Measurements from ENCODE around the gene SLC7A7. TPM values are rescaled to one million over a fixed set of nuclear protein-coding genes. Genes with fewer than 3 reads are reported as not detected.

Gene SLC7A7
- total and polyA plus RNA-seq, 9 of the 15 experiments (the other 6 are each of a cell fraction or from before 2014, with no cell fraction given) = 0.07 to 0.68 (median 0.41) TPM

- Histone ChIP-seq H3K36me3 (ENCODE audit: control insufficient read depth, insufficient read depth, low read length) (no peaks in the 10 kb centered on the region), H3K4me1 (replicated peaks in 1 of 2; ENCODE audit: control insufficient read depth in 2 of 2, insufficient read depth in 2 of 2, low read length in 2 of 2) (no peaks in the 10 kb centered on the region; a peak in 1 of 5 replicates), H3K4me3 (no peak overlapping the region), H3K9ac (ENCODE audit: insufficient read depth in 1 of 2, low read depth in 2 of 2, low read length in 2 of 2) (no peak overlapping the region), H3K4me2 (ENCODE audit: insufficient read depth, low read length) (no peak overlapping the region), H3K27ac (ENCODE audit: extremely low read depth, low read depth, low read length) (no peak overlapping the region), H3K9me3 (replicated peaks; ENCODE audit: control insufficient read depth, insufficient read depth, low read depth, low read length) (no peaks in the 10 kb centered on the region), H2AFZ (ENCODE audit: low read depth, low read length) (no peak overlapping the region), H4K20me1 (replicated peaks; ENCODE audit: control insufficient read depth, insufficient read depth, low read length) (no peaks in the 10 kb centered on the region), H3K9me1 (ENCODE audit: control insufficient read depth, insufficient read depth, low read length) (no peaks in the 10 kb centered on the region), H3K27me3 (ENCODE audit: control insufficient read depth in 2 of 2, insufficient read depth in 2 of 2, low read length in 2 of 2) (no peaks in the 10 kb centered on the region), H3K79me2 (ENCODE audit: control insufficient read depth, insufficient read depth, low read length) (no peaks in the 10 kb centered on the region)
- ChIA-PET POLR2A (interaction anchor here (1.1 kb wide), 1 partner anchor 8 kb away, joined by 3 read pairs; no protein-coding TSS in a partner anchor), CTCF (ENCODE audit: low intra/inter-chr PET ratio) (no interaction called here)
- ATAC-seq = no peak
- BruUV-seq (replicated peaks) = no TSS peak
- 44% methylated on average over 3 of the region's 3 CpGs for WGBS (ENCODE audit: insufficient coverage, low coverage, missing lambda C conversion rate)
- intact Hi-C loops (cut with micrococcal nuclease) (no loop called here), in situ Hi-C loops (cut with MboI) (loop anchor here (5.0 kb wide), 1 partner anchor 597 kb away; no protein-coding TSS in a partner anchor)
- no peak for DNase-seq (ENCODE audit: extremely low read depth in 1 of 4, low spot score in 3 of 4)
- TF ChIP-seq HBP1 (CRISPR knock-in tag; IDR thresholded peaks at IDR 0.05) = no peak
- TF ChIP-seq SPI1 (IDR thresholded peaks at IDR 0.05; ENCODE audit: borderline replicate concordance, low read depth, low read length) = 0 out of 2 replicates have a peak, but pooled peaks have one; percentile 48
- FAIRE-seq = no peak
Observed at GRCh38 chr14:22740020-22740419, 75.2 kb downstream of the SLC7A7 start.

DNA sequence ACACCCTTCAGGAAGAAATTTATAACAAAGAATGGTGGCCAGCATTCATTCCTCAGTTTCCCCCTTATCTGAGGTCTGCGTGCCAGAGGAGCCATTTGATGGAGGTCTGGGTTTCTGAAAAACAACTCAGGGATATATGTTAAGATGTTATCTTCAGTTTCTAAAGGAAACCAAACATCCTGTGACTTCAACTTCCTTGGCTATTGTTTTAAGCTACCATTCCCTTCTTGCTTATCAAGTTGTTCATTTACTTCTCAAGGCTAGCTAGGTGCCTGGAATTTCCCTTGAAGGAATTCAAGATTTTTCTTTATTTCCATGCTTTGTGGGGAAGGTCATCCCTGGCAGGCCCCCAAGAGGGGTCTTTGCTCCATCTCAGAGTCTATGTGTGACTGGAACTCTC lies 75.8 kb downstream of the SLC7A7 start:
- no peak overlapping the region for H3K9ac ChIP-seq (ENCODE audit: insufficient read depth in 1 of 2, low read depth in 2 of 2, low read length in 2 of 2)
- WGBS (ENCODE audit: insufficient coverage, low coverage, missing lambda C conversion rate) = 43% methylated on average over 1 of the region's 1 CpG
- no peaks in the 10 kb centered on the region for H4K20me1 ChIP-seq (replicated peaks; ENCODE audit: control insufficient read depth, insufficient read depth, low read length)
- in situ Hi-C loops (cut with MboI) (no loop called here), intact Hi-C loops (cut with micrococcal nuclease) (no loop called here)
- CTCF ChIA-PET (ENCODE audit: low intra/inter-chr PET ratio) = no interaction called here
- H3K4me2 ChIP-seq (ENCODE audit: insufficient read depth, low read length) = no peak overlapping the region
- POLR2A ChIA-PET = interaction anchor here (1.1 kb wide), 1 partner anchor 9 kb away, joined by 3 read pairs; no protein-coding TSS in a partner anchor
- H3K9me3 ChIP-seq (replicated peaks; ENCODE audit: control insufficient read depth, insufficient read depth, low read depth, low read length) = no peaks in the 10 kb centered on the region
- ATAC-seq (no peak), FAIRE-seq (no peak), DNase-seq (ENCODE audit: extremely low read depth in 1 of 4, low spot score in 3 of 4) (no peak)
- H3K9me1 ChIP-seq (ENCODE audit: control insufficient read depth, insufficient read depth, low read length) = no peaks in the 10 kb centered on the region
- H3K4me3 ChIP-seq = no peak overlapping the region
- no TSS peak for BruUV-seq (replicated peaks)
- H3K4me1 ChIP-seq (replicated peaks in 1 of 2; ENCODE audit: control insufficient read depth in 2 of 2, insufficient read depth in 2 of 2, low read length in 2 of 2) = no peaks in the 10 kb centered on the region; a peak in 1 of 5 replicates
- no peaks in the 10 kb centered on the region for H3K36me3 ChIP-seq (ENCODE audit: control insufficient read depth, insufficient read depth, low read length)
- H3K27me3 ChIP-seq (ENCODE audit: control insufficient read depth in 2 of 2, insufficient read depth in 2 of 2, low read length in 2 of 2) = no peaks in the 10 kb centered on the region
- no peak overlapping the region for H3K27ac ChIP-seq (ENCODE audit: extremely low read depth, low read depth, low read length)
- no peaks in the 10 kb centered on the region for H3K79me2 ChIP-seq (ENCODE audit: control insufficient read depth, insufficient read depth, low read length)
- no peak overlapping the region for H2AFZ ChIP-seq (ENCODE audit: low read depth, low read length)
- TF ChIP-seq ZNF583 (CRISPR knock-in tag; IDR thresholded peaks at IDR 0.05) = no peak
- no peak for TF ChIP-seq E2F1 (CRISPR knock-in tag; IDR thresholded peaks at IDR 0.05)
- TF ChIP-seq, protein P1, sequence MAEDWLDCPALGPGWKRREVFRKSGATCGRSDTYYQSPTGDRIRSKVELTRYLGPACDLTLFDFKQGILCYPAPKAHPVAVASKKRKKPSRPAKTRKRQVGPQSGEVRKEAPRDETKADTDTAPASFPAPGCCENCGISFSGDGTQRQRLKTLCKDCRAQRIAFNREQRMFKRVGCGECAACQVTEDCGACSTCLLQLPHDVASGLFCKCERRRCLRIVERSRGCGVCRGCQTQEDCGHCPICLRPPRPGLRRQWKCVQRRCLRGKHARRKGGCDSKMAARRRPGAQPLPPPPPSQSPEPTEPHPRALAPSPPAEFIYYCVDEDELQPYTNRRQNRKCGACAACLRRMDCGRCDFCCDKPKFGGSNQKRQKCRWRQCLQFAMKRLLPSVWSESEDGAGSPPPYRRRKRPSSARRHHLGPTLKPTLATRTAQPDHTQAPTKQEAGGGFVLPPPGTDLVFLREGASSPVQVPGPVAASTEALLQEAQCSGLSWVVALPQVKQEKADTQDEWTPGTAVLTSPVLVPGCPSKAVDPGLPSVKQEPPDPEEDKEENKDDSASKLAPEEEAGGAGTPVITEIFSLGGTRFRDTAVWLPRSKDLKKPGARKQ (CRISPR knock-in tag; IDR thresholded peaks at IDR 0.05) = no peak
